Smooth muscle cell of the brain vasculature (primary cell): ENCODE data around the gene PGM1.
A peak's percentile ranks its signal among the peaks of the same experiment; 100 is the strongest.

Experiments
- DNase-seq: peaks from one replicate; pipeline ENCODE4 v3.0.0-alpha.2; 2012; ENCODE audit warnings: low read depth, low spot score

Gene PGM1

GRCh38 chr1:63665824-63666223, 72.6 kb downstream of the PGM1 start:
- no peak for DNase-seq

- no peak for DNase-seq
Measured at GRCh38 chr1:63668298-63668697, 75.1 kb downstream of the PGM1 start.

GRCh38 chr1:63669151-63669961, 76.1 kb downstream of the PGM1 start:
- no peak for DNase-seq

DNA sequence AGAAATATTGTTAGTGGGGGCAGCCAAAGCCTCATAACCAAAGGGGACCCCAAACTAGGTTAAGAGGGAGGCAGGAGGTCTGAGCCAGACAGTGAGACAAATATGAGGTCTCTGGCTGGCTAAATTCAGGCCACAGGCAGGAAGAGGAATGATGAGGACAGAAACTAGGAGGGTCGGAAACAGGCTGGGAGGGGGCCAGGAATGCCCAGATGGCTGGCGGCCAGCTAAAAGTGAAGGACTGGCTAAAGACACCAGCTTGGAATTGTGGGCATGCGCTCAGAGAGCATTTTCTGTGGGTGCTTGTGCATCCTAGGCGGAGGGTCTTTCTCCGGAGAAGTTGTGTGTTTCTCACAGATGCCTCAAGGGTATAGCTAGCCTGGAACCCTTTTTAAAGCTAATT, 77.0 kb downstream of the PGM1 start:
- DNase-seq = no peak

- no peak for DNase-seq
Measured at GRCh38 chr1:63671514-63671913, 78.3 kb downstream of the PGM1 start.

DNA sequence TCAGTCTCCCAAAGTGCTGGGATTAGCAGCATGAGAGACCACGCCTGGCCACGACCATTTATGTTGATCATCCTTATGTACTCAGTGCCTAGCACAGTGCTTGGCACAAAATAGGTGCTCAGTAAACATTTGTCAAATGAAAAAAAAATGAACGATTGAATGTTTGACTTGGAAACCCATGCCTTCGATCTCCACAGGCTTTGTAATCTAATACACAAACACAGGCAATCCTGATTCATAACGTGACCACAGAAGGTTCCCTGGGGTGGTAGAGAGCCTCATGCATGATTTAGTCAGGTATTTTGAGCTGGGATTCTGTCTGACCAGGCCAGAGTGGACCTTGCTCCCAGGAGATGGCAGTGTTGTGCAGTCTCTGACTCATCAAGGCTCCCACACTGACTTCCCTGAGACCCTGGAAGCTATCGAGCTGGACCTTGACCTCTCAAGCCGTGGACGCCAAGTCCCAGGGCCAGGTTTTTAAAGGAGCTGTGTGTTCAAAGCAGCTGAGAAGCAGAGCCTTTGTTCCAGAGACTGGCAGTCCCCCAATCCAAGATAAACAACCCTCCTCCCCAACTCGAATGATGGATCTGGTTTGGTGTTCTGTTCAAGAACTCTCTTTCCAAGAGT, 81.1 kb downstream of the PGM1 start:
- peak; percentile 89 for DNase-seq

DNA sequence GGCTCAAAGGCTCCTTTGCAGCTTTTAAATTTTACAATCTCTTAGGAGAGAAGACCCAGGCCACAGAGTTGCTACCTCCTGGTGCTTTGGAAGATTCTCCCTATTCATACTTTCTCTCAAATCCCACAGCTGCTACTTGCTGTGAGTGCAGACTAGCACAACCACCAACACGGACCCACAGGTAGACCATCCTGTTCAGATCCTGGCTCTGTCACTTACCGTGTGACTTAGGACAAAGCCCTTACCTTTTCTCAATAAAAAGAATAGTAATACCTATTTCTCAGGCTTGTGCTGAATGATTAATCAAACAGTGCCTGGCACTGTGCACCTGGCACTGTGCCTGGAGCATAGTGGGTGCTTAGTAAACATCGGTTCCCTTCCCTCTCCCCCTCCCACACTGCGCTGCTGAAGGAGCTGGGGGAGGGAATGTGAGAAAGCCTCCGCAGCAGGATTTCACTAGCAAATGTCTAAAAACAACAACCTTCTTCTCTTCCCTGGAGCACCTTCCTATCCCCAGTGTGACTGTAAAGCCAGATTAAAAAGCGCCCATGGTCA, 81.7 kb downstream of the PGM1 start:
- no peak for DNase-seq

DNA sequence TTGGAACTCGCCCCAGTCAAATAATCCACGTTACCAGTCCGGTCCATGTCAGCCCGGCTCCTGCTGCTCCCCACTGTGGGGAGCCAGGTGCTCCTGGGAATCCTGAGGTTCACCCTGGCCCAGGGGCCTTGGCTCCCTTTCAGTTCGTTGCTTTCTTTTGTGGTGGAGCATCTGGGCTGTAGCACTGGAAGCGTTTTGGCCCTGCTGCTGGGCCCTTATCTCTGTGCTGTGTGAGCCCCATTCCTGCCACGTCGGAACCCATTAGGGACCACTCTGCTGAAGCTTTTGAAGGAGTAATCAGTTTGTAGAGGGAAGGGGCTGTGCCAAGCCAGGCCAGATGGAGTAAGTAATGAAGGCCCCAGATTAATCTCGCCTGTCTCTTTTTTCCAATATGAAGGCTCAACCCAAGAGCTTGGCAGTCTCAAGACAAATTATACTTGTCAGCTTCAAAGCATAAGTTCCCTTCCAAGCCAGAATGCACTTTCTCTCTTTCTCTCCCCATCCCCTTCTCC, 82.3 kb downstream of the PGM1 start:
- no peak for DNase-seq

DNA sequence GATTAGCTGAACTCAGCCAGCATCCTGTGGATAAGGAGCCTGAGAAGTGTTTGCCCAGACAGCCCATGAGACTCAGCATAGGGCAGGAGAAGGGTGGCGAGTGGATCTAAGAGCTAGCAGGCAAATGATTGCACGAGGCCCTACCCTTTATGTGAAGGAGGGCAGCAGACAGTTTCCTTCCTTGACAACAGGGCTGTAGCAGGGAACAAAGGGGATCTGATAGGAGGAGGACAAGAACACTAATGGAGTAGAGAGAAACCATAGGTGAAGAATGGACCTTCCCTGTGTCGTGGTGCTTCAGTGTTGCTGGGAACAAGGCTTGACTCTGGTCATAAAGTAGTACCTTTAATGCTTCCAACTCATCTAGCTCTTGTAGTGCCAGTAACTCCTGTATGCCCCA, 84.3 kb downstream of the PGM1 start:
- no peak for DNase-seq

GRCh38 chr1:63678200-63678599, 85.0 kb downstream of the PGM1 start:
- DNase-seq = no peak

- DNase-seq = no peak
Measured at GRCh38 chr1:63679076-63679475, 85.9 kb downstream of the PGM1 start.

GRCh38 chr1:63679589-63679988, 86.4 kb downstream of the PGM1 start:
- DNase-seq = no peak

GRCh38 chr1:63682936-63683335, 89.7 kb downstream of the PGM1 start:
- DNase-seq = no peak

DNA sequence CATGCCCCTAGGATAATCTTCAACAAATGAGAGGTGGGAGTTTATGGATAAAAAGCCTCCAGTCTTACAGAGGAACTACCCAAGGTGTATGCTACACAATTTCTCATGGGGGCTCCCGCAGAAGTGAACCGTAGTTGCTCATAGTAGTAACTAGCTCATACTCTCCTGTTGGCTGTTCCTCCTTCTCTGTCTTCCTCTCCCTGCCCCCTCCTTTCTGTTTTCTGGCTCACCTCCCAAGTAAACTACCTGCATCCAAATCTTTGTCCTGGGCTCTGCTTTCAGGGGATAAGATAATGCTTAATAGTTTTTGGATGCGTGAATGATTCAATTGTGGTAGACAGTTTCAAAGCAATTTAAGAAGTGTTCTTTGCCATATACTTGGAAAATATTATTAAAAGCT, 90.5 kb downstream of the PGM1 start:
- DNase-seq = no peak

DNA sequence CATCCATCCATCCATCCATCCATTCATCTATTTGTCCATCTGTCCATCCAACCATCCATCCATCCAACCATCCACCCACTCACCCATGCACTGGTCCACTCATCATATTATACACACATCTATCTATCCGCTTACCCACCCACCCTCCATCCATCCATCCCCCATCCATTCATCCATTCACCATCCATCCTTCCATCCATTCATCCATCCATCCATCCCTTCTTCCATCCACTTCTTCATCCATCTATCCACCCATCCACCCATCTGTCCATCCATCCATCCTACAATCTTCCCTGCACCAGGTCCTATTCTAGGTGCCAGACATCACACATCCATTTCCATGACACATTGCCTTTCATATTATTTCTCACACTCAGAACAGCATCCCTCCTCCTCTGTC, 93.5 kb downstream of the PGM1 start:
- no peak for DNase-seq

GRCh38 chr1:63688302-63688890, 95.2 kb downstream of the PGM1 start:
- DNase-seq = no peak

GRCh38 chr1:63690966-63691700, 97.9 kb downstream of the PGM1 start:
- no peak for DNase-seq

DNA sequence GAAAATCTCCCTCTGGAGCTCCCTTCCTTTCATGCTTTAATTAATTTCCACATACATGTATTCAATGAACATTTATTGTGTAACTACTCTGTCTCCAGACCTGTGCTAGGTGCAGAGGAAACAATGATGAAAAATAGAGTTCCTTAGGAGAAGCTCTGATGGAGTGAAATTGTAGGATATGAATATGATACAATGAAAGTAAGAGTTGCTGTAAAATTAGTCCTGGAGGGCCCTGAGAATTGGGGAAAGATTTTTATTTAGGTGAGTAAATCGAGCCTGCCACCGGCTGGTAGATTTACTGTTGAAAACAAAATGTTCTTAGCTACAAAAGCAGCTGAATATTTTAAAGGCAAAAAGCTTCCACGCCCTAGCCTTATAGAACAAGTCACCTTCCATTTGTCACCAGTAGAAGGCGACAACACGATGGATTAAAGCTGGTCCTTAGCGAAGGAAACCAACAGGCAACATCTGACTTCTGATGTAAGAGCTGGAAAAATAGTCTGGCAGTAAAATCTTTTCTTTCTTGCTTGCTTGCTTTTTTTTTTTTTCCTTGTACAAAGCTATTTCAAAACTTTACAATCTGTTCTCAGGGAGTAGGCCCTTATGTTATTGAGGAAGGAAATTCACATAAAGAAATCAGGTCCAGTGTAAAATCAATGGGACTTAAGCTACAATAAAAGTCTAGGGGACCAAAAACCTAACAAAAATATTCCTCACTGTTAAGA, 98.7 kb downstream of the PGM1 start:
- DNase-seq = peak; percentile 69

- DNase-seq = no peak
Measured at GRCh38 chr1:63693944-63694571, 100.8 kb downstream of the PGM1 start.

GRCh38 chr1:63698001-63698838, 105.0 kb downstream of the PGM1 start:
- no peak for DNase-seq
